ENCODE measurements around the gene ADD3. TPM values are rescaled to one million over a fixed set of nuclear protein-coding genes. Genes with fewer than 3 reads are reported as not detected.

The ADD3 gene
- total RNA-seq, 2 donors from 2014 or later: 91.1 to 659 TPM

- peak; percentile 82 for TF ChIP-seq CTCF (IDR thresholded peaks at IDR 0.05)
- ATAC-seq (ENCODE audit: insufficient number of reproducible peaks, low FRiP score, low read depth) (no peak), DNase-seq (ENCODE audit: low spot score) (no peak)
- Histone ChIP-seq H3K27ac (peak overlapping the region in 1 of 2 donors; percentile 62), H3K36me3 (peaks cover 4% of the 10 kb centered on the region), H3K4me3 (peak overlapping the region; percentile 37), H3K27me3 (replicated peaks; ENCODE audit: insufficient read depth) (no peaks in the 10 kb centered on the region), H3K4me1 (ENCODE audit: control insufficient read depth in 1 of 2, low read depth in 2 of 2) (peaks cover 10% of the 10 kb centered on the region in 2 donors), H3K9me3 (no peaks in the 10 kb centered on the region)
Observed at GRCh38 chr10:110137142-110137545, 129.4 kb downstream of the ADD3 start.

- Histone ChIP-seq H3K9me3 (no peaks in the 10 kb centered on the region), H3K4me3 (no peak overlapping the region), H3K27ac (no peak overlapping the region), H3K4me1 (ENCODE audit: control insufficient read depth in 1 of 2, low read depth in 2 of 2) (peaks cover 10 to 12% of the 10 kb centered on the region in 2 donors), H3K27me3 (replicated peaks; ENCODE audit: insufficient read depth) (no peaks in the 10 kb centered on the region), H3K36me3 (no peaks in the 10 kb centered on the region)
- peak; percentile 68 for TF ChIP-seq CTCF (IDR thresholded peaks at IDR 0.05)
- ATAC-seq (ENCODE audit: insufficient number of reproducible peaks, low FRiP score, low read depth): peak; percentile 53
- no peak for DNase-seq (ENCODE audit: low spot score)
Observed at GRCh38 chr10:110138197-110138812, 130.5 kb downstream of the ADD3 start.

GRCh38 chr10:110141185-110141584 lies 133.4 kb downstream of the ADD3 start:
- no peaks in the 10 kb centered on the region for H3K9me3 ChIP-seq
- no peaks in the 10 kb centered on the region for H3K27me3 ChIP-seq (replicated peaks; ENCODE audit: insufficient read depth)
- H3K36me3 ChIP-seq: no peaks in the 10 kb centered on the region
- TF ChIP-seq CTCF (IDR thresholded peaks at IDR 0.05): no peak
- no peak overlapping the region for H3K4me3 ChIP-seq
- H3K4me1 ChIP-seq (ENCODE audit: control insufficient read depth in 1 of 2, low read depth in 2 of 2): peaks cover 10 to 12% of the 10 kb centered on the region in 2 donors
- DNase-seq (ENCODE audit: low spot score) (no peak), ATAC-seq (ENCODE audit: insufficient number of reproducible peaks, low FRiP score, low read depth) (no peak)
- H3K27ac ChIP-seq: no peak overlapping the region

- no peak overlapping the region for H3K27ac ChIP-seq
- peaks cover 10 to 12% of the 10 kb centered on the region in 2 donors for H3K4me1 ChIP-seq (ENCODE audit: control insufficient read depth in 1 of 2, low read depth in 2 of 2)
- no peak for DNase-seq (ENCODE audit: low spot score)
- TF ChIP-seq CTCF (IDR thresholded peaks at IDR 0.05): no peak
- ATAC-seq (ENCODE audit: insufficient number of reproducible peaks, low FRiP score, low read depth): no peak
- H3K9me3 ChIP-seq: no peaks in the 10 kb centered on the region
- H3K36me3 ChIP-seq: no peaks in the 10 kb centered on the region
- H3K27me3 ChIP-seq (replicated peaks; ENCODE audit: insufficient read depth): no peaks in the 10 kb centered on the region
- H3K4me3 ChIP-seq: no peak overlapping the region
Observed at GRCh38 chr10:110141871-110142635, 134.3 kb downstream of the ADD3 start.

- Histone ChIP-seq H3K27ac (no peak overlapping the region), H3K4me3 (no peak overlapping the region)
- TF ChIP-seq CTCF (IDR thresholded peaks at IDR 0.05): no peak
Observed at GRCh38 chr10:110142965-110143364, 135.2 kb downstream of the ADD3 start.

More at GRCh38 chr10:110142965-110143364, 135.2 kb downstream of the ADD3 start:
- no peak for DNase-seq (ENCODE audit: low spot score)
- Histone ChIP-seq H3K4me1 (ENCODE audit: control insufficient read depth in 1 of 2, low read depth in 2 of 2) (peaks cover 6 to 8% of the 10 kb centered on the region in 2 donors), H3K27me3 (replicated peaks; ENCODE audit: insufficient read depth) (no peaks in the 10 kb centered on the region), H3K36me3 (no peaks in the 10 kb centered on the region), H3K9me3 (no peaks in the 10 kb centered on the region)
- ATAC-seq (ENCODE audit: insufficient number of reproducible peaks, low FRiP score, low read depth): no peak
